Measurements from ENCODE around the gene CHID1.

The CHID1 gene

DNA sequence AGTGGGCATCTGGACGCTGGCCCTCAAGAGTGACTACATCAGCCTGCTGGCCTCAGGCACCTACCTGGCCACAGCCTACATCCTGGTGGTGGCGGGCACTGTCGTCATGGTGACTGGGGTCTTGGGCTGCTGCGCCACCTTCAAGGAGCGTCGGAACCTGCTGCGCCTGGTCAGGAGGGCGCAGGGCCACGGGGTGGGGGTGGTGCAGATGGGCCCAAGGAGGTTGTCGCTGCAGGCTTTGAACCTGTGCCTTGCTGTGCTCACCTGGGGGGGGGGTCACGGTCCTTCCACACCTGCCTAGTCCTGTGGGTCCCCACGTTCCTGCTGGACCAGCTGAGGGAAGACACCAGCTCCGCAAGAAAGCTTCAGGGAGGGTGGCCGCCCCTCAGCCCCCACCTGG is 74.3 kb downstream of the CHID1 start:
- DNase-seq (ENCODE audit: low spot score): no peak

DNA sequence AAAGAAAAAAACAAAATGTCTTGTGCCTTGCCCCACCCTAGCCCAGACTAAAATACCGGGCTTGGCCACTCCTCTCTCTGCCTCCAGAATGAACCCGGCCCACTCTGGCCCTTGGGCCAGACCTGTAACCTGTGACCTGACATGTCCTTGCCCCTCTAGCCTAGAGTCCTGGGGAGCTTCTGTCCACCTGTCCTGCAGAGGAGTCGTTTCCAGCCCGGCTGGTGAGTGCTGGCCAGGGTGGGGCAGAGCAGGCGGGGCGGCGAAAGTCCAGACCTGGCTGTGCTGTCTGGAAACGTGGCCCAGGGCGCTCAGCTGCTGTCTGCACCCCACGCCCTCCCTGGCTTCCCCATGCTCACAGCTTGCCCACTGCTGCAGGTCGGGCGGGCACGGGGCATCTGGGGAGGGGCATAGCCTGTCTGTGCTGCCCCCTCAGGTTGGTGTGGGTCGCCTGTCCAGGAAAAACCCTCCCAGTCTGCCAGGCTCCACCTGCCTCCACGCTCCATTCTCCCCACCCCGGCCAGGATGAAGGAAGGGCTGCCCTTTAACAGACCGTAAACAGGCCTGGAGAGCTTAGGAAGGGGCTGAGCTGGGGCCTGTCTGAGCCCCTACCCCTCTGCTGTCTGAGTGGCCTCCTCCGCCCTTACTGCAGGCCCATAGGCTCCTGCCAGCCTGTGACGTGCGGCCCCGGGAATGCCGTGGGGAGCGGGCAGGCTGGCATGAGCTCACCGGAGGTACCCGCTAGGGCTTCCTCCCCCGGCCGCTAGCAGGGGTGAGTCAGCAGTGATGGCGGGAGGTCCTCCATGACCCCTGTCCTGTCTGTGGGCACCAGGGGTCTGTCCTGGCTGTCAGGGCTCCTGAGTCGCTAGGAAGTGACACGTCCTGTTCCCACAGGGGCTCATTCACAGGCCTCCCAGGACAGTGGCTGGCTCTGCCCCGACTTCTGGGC is 76.0 kb downstream of the CHID1 start:
- no peak for DNase-seq (ENCODE audit: low spot score)

DNA sequence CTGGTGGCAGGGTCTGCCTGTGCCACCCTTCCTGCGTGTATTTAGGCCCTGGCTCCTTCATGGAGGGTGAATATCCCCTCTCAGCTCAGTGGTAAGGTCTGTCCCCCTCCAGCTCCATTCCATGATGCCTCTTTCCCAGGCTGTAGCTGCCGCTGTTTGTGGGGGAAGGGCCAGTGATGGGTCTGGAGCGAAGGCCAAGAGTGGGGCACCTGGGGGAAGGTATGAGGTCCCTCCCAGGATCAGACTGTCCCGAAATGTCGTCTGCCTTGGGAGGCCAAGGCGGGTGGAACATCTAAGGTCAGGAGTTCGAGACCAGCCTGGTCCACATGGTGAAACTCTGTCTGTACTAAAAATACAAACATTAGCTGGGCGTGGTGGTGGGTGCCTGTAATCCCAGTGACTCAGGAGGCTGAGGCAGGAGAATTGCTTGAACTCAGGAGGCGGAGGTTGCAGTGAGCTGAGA is 76.7 kb downstream of the CHID1 start:
- no peak for DNase-seq (ENCODE audit: low spot score)

DNA sequence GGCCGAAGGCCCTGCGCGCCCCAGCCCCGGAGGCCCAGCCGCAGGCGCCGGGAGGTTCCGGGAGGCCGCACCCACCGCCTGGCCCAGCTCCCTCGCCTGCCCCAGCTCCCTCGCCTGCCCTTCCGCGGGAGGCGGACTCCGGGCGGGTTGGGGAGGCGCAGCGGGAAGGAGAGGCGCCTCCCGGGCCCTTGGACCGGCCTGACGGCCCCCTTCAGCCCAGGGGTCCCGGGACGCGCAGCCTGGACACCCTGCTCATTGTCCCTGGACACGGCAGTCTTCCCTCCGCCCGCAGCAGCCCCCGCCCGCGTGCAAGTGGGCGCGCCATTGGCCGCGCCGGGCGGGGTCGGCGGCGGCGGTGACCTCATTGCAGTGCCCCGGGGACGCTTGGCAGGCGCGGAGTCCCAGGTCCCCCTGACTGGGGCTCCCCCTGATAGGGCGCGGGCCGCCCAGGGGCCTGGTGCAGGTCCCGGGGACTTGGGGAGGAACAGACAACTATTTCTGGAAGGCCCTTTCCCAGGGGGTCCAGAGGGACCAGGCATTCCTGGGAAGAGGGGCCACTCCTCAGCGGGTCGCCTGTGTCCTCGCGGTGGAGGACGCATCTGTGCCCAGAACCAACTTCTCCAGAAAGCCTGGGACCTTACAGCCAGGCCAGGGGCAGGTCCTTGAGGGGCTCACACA is 77.4 kb downstream of the CHID1 start:
- DNase-seq (ENCODE audit: low spot score): peak; percentile 63

DNA sequence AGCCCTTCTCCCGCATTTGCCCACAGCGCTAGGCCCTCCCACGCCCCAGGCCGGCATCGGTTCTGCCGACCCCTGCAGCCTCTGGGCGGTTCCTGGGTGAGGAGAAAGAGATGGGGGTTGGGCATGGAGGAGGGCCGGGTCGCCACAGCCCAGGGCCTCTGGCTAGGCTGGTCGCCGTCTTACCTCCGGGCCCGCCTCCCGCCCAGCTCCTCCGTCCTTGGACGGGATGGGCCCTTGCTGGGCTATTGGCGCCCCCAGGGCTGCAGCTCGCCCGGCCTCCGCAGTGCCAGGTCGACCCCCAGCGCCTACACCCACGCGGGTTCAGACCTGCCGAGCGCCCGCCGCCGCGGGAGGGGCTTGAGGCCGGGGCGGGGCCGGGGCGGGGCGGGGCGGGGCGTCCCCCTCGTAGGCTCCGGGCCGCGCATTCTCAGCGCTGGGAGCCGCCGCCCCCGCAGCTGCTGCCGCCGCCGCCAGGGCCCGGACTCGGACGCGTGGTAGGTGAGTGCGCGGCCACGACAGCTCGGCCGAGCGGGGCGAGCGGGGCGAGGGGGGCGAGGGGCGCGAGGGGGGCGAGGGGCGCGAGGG is 78.0 kb downstream of the CHID1 start, which contains the start of gene CD151:
Gene CD151, plus strand, starts transcription at position 424 of the 585 bp plus-strand sequence. CDS start 3,118 bp downstream, outside the sequence.
- peak; percentile 65 for DNase-seq (ENCODE audit: low spot score)

DNA sequence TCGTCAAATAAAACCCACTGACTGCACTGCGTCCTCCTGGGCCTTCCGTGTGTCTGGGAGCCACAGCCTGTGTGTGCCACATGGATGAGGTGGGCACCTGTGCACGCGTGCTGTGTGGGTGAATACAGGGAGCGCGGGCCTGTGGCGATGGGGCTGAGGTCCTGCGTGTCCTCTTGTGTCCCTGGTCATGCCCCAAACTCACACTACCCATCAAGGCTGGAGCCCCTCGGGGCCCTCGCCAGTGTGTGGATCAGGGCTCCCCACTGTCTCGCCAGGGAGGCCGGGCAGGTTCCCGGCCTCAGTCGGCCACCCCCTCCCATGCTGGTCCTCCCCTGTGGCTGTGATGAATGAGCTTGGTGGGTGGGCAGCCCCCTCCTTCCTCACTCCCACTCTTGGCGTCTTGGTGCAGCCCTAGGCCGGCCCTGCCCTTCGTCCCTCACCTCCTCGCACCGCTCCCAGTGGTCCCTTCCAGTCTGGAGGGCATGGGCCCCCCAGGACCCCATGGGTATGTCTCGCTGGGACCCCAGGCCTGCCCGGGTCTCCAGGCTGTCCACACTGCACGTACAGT is 78.6 kb downstream of the CHID1 start:
- no peak for DNase-seq (ENCODE audit: low spot score)

DNA sequence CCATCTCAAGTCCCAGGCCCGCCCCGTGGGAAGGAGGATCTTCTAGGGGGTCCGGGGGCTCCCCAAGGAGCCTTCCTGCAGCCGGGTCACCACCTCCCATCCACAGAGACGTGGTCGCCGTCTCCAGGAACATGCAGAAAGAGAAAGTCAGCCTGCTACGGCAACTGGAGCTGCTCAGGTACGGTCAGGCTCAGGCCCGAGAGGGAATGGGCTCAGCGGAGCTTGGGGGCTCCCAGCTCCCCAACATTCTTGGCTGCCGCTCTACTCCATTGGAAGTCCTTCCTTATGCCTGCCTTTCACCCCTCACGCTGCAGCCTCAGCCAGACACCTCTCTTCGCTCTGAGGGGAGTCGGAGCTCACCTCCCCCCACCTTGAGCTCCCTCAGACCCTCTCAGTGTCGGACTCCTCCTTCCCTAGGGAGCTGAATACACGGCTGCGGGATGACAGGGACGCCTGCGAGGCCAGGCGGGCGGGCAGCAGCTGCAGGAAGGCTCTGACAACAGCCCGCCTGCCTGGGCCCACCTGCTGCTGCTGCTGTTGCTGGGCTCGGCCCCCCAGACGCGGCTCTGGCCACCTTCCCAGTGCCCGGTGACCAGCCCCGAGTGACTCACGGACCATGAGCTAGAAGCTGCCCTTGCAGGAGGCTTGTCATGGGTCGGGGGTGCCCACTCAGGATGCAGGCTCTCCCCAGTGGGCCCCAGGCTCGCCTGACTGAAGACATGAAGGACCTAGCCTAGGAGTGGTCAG is 79.3 kb downstream of the CHID1 start:
- DNase-seq (ENCODE audit: low spot score): no peak

DNA sequence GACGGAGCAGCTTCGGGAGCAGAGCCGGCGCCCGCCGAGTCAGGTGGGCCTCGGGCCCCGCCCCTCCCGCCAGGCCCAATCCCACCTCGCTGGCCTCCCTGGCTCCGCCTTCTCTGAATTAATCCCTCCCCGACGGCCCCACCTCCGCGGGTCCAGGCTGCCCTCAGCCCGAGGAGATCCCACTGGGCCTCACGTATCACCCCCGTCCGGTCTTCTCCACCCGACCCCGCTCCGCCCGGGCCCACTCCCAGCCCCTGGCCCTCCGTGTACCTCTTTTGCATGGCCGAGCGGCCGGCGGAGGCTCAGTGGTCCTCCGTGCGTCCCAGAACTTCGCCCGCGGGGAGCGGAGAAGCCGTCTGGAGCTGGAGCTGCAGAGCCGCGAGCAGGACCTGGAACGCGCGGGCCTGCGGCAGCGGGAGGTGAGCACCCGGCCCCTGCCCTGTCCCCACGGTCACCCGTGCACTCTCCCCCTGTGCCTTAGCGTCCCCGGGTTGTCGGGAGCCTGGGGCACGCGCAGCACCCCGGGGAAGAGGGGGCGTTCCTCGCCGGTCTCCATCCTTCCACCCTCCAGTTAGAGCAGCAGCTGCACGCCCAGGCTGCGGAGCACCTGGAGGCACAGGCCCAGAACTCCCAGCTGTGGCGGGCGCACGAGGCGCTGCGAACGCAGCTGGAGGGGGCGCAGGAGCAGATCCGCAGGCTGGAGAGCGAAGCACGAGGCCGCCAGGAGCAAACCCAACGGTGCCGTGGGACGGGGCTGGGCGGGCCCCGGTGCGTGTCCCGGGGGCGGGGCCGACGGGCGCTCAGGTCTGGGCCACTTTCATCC is 80.1 kb downstream of the CHID1 start:
- no peak for DNase-seq (ENCODE audit: low spot score)

DNA sequence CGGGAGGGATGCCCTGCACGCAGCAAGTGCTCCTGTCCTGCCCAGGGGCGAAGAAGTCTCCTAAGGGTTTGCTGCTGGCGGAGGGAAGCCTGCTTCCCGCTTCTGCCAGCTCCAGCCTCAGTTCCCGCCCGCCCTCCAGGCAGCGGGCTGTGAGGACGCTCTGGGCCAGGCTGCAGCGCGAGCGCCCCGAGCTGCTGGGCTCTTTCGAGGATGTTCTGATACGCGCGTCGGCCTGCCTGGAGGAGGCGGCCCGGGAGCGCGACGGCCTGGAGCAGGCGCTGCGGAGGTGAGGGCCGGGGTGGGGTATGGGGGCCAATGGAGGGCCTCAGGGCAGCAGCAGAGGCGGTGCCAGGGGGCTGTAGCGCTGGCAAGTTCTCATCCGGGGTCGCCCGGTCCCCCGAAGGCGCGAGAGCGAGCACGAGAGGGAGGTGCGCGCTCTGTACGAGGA is 80.7 kb downstream of the CHID1 start:
- no peak for DNase-seq (ENCODE audit: low spot score)

DNA sequence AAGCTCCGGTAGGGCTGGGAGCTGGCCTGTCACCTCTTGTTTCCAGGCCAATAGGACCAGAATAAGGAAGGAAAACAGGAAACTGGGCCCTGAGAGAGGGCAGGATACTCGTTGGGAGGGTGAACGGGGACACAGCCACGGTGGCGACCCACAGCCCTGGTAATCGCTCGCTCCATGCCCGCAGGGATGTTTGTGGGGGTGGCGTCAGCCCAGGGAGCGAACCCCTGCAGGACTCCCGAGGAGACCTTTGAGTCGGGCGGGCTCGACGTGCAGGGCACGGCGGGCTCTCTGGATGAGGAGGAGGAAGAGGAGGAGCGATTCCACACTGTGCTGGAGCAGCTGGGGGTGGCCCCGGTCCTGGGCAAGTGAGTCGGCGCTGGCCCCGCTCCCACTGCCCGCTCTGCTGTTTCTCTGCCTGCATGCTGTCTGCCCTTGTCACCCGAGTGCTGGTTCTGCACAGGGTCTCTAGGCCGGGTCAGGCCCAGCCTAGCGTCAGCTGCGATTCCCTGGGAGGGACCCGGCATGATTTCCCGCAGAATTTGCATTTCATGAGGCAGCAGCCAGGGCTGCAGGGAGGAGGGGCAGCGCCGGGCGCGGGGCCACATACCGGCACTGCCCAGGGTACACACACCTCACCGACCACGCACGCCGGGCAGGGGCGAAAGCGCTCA is 81.3 kb downstream of the CHID1 start:
- no peak for DNase-seq (ENCODE audit: low spot score)

DNA sequence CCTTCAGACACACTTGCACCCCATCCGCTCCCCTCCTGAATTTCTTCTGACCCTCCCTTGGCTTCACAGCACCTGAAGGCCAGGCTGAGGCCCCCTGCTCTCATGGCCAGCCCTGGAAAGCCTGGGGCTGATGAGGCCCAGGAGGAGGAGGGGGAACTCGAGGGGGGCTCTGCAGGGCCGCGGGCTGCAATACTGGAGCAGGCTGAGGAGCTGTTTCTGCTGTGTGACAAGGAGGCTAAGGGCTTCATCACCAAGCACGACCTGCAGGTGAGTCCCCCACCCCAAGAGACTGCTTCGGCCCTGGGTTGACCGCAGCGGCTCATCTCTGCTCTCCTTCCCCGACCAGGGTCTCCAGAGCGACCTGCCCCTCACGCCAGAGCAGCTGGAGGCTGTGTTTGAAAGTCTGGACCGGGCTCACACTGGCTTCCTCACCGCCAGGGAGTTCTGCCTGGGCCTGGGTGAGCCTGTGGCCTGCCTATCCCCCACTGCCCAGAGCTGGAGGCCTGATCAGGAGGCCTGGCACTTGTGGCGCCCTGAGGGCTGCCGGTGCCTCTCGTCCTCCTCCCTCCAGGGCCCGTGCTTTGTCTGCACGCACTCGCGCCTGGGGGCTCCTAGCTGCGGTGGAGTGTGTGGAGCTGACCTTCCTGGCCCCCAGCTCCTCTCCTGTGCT is 82.0 kb downstream of the CHID1 start:
- no peak for DNase-seq (ENCODE audit: low spot score)

DNA sequence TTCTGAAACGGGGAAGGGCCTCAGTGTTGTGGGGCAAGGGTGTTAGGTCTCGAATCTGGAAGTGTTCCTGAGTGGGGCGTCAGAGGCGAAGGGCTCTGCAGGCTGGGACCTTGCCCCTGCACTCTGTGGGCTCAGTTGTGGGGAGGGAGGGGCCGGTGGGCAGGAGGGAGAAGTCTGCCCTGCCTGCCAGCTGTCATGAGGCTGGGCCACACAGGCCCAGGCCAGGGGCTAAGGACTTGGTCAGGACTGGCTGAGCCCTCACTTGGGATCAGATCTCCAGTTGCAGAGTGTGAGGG is 82.8 kb downstream of the CHID1 start, which contains the start of gene CRACR2B:
Gene CRACR2B, plus strand, starts transcription at position 23 of the 296 bp plus-strand sequence. CDS start 689 bp downstream, outside the sequence.
- DNase-seq (ENCODE audit: low spot score): no peak

DNA sequence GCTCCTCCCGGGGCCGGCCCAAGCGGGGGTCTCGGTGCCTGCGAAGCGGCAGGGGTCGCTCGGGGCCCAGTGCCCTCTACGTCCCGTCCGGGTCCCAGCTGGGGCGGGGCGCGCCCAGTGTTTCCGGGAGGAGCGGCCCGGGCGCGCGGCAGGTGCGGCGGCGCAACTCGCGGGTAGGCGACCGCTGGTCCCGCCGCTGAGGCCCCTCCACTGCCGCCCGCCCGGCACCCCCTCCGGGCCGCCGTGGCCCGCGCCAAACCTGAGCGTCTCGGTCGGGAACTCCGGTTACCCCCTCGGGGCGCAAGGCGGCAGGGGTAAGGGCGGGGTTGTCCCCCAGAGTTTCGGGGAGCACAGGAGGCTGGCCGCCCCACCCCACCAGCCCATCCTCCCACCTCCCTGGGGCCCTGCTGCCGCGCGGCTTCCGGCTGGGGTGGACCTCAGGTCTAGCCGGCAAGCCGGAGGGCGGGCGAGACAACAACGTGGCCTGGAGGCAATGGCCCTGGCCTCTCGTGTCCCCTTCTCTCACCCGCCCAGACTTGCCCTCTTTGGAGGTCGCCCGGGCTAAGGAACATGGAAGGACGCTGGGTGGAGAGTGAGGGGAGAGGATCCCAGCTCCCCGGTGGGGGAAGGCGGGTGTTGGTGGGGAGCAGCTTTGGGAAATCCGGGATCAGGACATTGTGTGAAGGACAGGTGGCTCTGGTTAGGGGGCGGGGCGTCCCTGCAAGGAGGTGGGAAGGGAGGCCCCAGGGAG is 83.3 kb downstream of the CHID1 start:
- DNase-seq (ENCODE audit: low spot score): no peak

DNA sequence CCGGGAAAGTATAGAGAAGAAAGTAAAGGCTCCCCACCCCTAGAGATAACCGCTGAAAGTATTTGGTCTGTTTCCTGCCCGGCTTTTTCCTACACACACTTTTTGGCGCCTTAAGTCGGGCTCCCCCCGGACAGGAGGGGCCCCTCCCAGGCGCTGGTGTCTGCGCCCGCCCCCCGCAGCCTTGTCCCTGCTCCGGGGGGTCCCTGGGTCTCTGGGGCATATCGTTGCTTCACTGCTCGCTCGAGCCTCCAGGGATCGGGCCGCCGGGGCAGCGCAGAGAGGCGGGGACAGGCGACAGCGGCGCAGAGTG is 83.8 kb downstream of the CHID1 start:
- no peak for DNase-seq (ENCODE audit: low spot score)

DNA sequence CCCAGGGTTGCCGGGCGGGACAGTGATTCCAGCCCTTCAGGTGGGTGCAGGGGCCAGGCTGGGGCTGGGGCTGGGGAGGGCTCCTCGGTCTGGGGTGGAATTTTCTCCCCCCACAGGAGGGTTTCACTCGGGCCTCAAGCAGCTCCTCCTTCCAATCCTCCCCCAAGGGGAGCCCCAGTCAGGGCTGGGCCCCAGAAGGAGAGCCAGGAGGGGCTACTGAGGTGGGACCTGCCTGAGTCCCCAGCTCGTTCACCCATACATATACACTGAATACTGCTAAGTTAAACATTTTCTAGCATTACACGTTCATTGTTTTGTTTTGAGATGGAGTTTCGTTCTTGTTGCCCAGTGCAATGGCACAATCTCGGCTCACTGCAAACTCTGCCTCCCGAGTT is 84.4 kb downstream of the CHID1 start:
- no peak for DNase-seq (ENCODE audit: low spot score)

DNA sequence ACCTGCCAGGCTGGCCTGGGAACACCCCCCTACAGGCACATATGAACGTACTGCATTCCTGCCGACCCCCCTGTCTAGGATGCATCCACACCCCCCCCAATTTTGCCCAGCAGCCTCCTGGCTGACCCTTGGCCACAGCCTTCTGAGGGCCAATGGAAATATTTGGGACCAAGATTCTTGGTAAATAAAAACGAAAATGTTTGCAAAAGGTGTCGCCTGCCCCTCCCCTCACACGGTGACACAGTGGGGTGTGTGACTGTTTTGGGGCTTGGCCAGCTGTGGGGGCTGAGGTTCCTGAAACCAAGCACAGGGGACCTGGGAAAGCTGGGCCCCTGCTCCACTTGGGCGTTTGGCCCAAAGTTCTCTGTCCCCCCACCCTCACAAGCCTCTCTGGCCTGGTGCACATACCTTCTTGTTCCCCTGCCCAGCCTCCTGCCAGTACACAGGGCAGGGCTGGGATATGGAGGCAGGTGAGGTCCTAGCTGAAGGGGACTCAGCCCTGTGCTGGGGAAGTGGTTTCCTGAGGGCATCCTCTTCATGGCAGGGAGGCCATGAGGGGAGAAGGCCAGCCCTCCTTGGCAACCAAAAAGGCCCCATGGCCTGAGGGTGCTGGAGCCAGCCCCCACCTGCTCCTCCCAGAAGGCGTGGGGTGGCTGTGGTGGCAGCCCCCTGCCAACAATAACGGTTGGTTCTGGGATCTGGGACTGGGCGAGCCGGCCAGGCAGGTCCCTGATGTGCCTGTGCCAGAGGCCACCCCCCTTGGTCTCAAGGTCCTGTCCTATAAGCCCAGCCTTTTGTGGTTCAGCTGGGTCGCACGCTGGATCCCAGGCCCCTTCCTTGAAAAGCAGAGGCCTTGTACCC is 85.0 kb downstream of the CHID1 start:
- DNase-seq (ENCODE audit: low spot score): no peak

DNA sequence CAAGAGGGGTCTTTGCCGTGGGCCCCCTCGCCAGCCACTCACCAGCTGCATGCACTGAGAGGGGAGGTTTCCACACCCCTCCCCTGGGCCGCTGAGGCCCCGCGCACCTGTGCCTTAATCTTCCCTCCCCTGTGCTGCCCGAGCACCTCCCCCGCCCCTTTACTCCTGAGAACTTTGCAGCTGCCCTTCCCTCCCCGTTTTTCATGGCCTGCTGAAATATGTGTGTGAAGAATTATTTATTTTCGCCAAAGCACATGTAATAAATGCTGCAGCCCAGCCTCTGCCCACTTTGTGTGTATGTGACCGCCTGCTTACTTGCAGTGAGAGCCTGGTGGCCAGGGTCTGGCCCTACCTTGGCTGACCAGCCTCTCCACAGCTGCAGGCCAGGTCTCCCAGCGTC is 85.7 kb downstream of the CHID1 start:
- DNase-seq (ENCODE audit: low spot score): no peak

DNA sequence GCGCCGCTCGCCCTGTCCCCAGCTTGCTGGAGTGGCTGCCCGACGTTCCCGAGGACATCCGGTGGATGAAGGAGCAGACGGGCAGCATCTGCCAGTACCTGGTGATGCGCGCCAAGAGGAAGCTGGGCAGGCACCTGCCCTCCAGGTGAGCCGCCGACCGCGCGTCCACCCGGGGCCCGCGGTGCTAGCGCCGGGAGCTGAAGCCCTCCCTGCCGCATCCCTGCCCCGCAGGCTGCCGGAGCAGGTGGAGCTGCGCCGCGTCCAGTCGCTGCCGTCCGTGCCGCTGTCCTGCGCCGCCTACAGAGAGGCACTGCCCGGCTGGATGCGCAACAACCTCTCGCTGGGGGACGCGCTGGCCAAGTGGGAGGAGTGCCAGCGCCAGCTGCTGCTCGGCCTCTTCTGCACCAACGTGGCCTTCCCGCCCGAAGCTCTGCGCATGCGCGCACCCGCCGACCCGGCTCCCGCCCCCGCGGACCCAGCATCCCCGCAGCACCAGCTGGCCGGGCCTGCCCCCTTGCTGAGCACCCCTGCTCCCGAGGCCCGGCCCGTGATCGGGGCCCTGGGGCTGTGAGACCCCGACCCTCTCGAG is 86.2 kb downstream of the CHID1 start:
- DNase-seq (ENCODE audit: low spot score): no peak
